HG03342 (cell line): Measurements from ENCODE around the gene CTCF.

Source experiments
- ATAC-seq: cut with Tn5 transposase; IDR thresholded peaks from one replicate; pipeline ENCODE4 v1.9.1; 2021; ENCODE audit warnings: mild to moderate bottlenecking, moderate library complexity; ENCODE audit not compliant: unreplicated experiment

CTCF gene

GRCh38 chr16:67547423-67548264 is 14.7 kb upstream of the CTCF start:
- ATAC-seq = peak; percentile 32

GRCh38 chr16:67548265-67549126 is 13.8 kb upstream of the CTCF start:
- ATAC-seq = peak; percentile 47

- no peak for ATAC-seq
Measured at GRCh38 chr16:67549240-67549639, 13.1 kb upstream of the CTCF start.

- no peak for ATAC-seq
Measured at GRCh38 chr16:67549936-67550335, 12.4 kb upstream of the CTCF start.

GRCh38 chr16:67551091-67551490 is 11.2 kb upstream of the CTCF start:
- no peak for ATAC-seq

- no peak for ATAC-seq
Measured at GRCh38 chr16:67551972-67552371, 10.4 kb upstream of the CTCF start.

- no peak for ATAC-seq
Measured at GRCh38 chr16:67552476-67552875, 9.8 kb upstream of the CTCF start.

- no peak for ATAC-seq
Measured at GRCh38 chr16:67555795-67556212, 6.5 kb upstream of the CTCF start.

- no peak for ATAC-seq
Measured at GRCh38 chr16:67558859-67559258, 3.5 kb upstream of the CTCF start.

GRCh38 chr16:67560827-67561342 is 1.4 kb upstream of the CTCF start:
- no peak for ATAC-seq

- ATAC-seq = no peak
Measured at GRCh38 chr16:67561501-67561823, 864 bp upstream of the CTCF start.

GRCh38 chr16:67561824-67562525 is 351 bp upstream of the CTCF start:
- peak; percentile 81 for ATAC-seq

- ATAC-seq = peak; percentile 5
Measured at GRCh38 chr16:67562918-67563707, 787 bp downstream of the CTCF start.

GRCh38 chr16:67563708-67564468 is 1.6 kb downstream of the CTCF start:
- no peak for ATAC-seq

GRCh38 chr16:67565470-67566100 is 3.3 kb downstream of the CTCF start:
- ATAC-seq = no peak

- ATAC-seq = no peak
Measured at GRCh38 chr16:67571464-67571863, 9.1 kb downstream of the CTCF start.

- no peak for ATAC-seq
Measured at GRCh38 chr16:67571981-67572431, 9.7 kb downstream of the CTCF start.

GRCh38 chr16:67579686-67580085 is 17.4 kb downstream of the CTCF start:
- ATAC-seq = no peak

GRCh38 chr16:67580202-67580601 is 17.9 kb downstream of the CTCF start:
- ATAC-seq = no peak
